ENCODE data around the gene APOL1. TPM values are rescaled to one million over a fixed set of nuclear protein-coding genes. Genes with fewer than 3 reads are reported as not detected.
"Not testable (repeated sequence)": the region's sequence is repeated elsewhere in the genome, so short reads cannot be mapped to it uniquely, and the experiment has no call there.

The APOL1 gene
- total RNA-seq (2021) (27.0 and 33.0 TPM in 2 replicates), Bru-seq, nascent RNA (percentile 49 among the genes with signal in this experiment), BruChase-seq, experiment 1, labeled RNA remaining after a 2-hour chase (percentile 53 among the genes with signal in this experiment), BruChase-seq, experiment 2, labeled RNA remaining after a 6-hour chase (percentile 67 among the genes with signal in this experiment)
- long read RNA-seq, partial matches to known transcripts = 1 of 27 reads
- long read RNA-seq, other reads (novel, unspliced or antisense) = 25 of 27 reads

GRCh38 chr22:36252754-36253522 lies at the start of gene APOL1:
Gene APOL1 (plus strand): TSS chr22:36253133. CDS start chr22:36254956, 1,823 bp downstream.
- Histone ChIP-seq H3K79me2 (ENCODE audit: low read depth) (no peaks in the 10 kb centered on the region), H3K4me3 (peak within 1 kb of the TSS; percentile 8; the same call in 1 of the 2 replicates), H3K27ac (no peak within 1 kb of the TSS), H3K9me2 (ENCODE audit: insufficient read depth) (no peaks in the 10 kb centered on the region), H3K4me1 (replicated peaks; ENCODE audit: insufficient read depth) (peaks cover 7% of the 10 kb centered on the region), H3K4me2 (peak within 1 kb of the TSS; percentile 58), H2AFZ (peak within 1 kb of the TSS; percentile 6; the same call in 1 of the 2 replicates), H4K20me1 (ENCODE audit: insufficient read depth) (no peaks in the 10 kb centered on the region), H3K36me3 (ENCODE audit: low read depth) (no peaks in the 10 kb centered on the region), H3K27me3 (ENCODE audit: insufficient read depth, low read depth) (no peaks in the 10 kb centered on the region), H3K9me3 (ENCODE audit: insufficient read depth, low read depth) (no peaks in the 10 kb centered on the region), H3F3A (ENCODE audit: insufficient read depth, low read depth) (0 out of 2 replicates have a peak, but pooled peaks cover 3% of the 10 kb centered on the region)
- intact Hi-C loops (cut with micrococcal nuclease; ENCODE audit: unreplicated experiment) = loop anchor here (1.0 kb wide), 1 partner anchor 14 kb away; the partner anchor contains the start of gene APOL2
- ChIA-PET CTCF (interaction anchor here (0.6 kb wide), 1 partner anchor 15 kb away, joined by 3 read pairs; no protein-coding TSS in a partner anchor), POLR2A (ENCODE audit: unreplicated experiment) (interaction anchor here (0.6 to 0.7 kb wide), 3 partner anchors 14 to 135 kb away, joined by 3 to 7 read pairs (median 3); partner anchors contain the start of genes APOL2 and MYH9)
- peak in 1 of 2 experiments; percentile 55 for DNase-seq
- no TSS peak for BruUV-seq (replicated peaks)
- TF ChIP-seq EZH2 (IDR thresholded peaks at IDR 0.05; ENCODE audit: low read depth) = no peak
- TF ChIP-seq CTCF (conservative IDR thresholded peaks at IDR 0.05) = no peak

- H4K20me1 ChIP-seq (ENCODE audit: insufficient read depth); H3K27me3 ChIP-seq (ENCODE audit: insufficient read depth, low read depth); H3K9me2 ChIP-seq (ENCODE audit: insufficient read depth); H3K79me2 ChIP-seq (ENCODE audit: low read depth); BruUV-seq (replicated peaks); H3K36me3 ChIP-seq (ENCODE audit: low read depth); H3K9me3 ChIP-seq (ENCODE audit: insufficient read depth, low read depth): not testable (repeated sequence)
- peak overlapping the region; percentile 34 for H3K27ac ChIP-seq
- intact Hi-C loops (cut with micrococcal nuclease; ENCODE audit: unreplicated experiment) = loop anchor here (5.0 kb wide), 1 partner anchor 34 kb away; the partner anchor contains the start of gene APOL2
- peaks cover 21% of the 10 kb centered on the region for H3K4me1 ChIP-seq (replicated peaks; ENCODE audit: insufficient read depth)
- ChIA-PET POLR2A (ENCODE audit: unreplicated experiment) (interaction anchor here (0.6 kb wide), 1 partner anchor 75 kb away, joined by 3 read pairs; no protein-coding TSS in a partner anchor), CTCF (interaction anchor here (1.1 kb wide), 1 partner anchor 19 kb away, joined by 3 read pairs; no protein-coding TSS in a partner anchor)
- H2AFZ ChIP-seq = 0 out of 2 replicates have a peak overlapping the region, but pooled peaks have one; percentile 49
- DNase-seq = peak in 1 of 2 experiments; percentile 86
- H3K4me3 ChIP-seq = peak overlapping the region; percentile 36; the same call in 1 of the 2 replicates
- peaks cover 17% of the 10 kb centered on the region; the same call in 1 of the 2 replicates for H3F3A ChIP-seq (ENCODE audit: insufficient read depth, low read depth)
- peak overlapping the region; percentile 73 for H3K4me2 ChIP-seq
Measured at GRCh38 chr22:36203441-36203840, 49.5 kb upstream of the APOL1 start.

GRCh38 chr22:36204001-36204631 lies 48.8 kb upstream of the APOL1 start:
- no peak overlapping the region for H3K27ac ChIP-seq

More at GRCh38 chr22:36204001-36204631, 48.8 kb upstream of the APOL1 start:
- intact Hi-C loops (cut with micrococcal nuclease; ENCODE audit: unreplicated experiment) = loop anchor here (5.0 kb wide), 1 partner anchor 33 kb away; the partner anchor contains the start of gene APOL2
- Histone ChIP-seq H3K9me3 (ENCODE audit: insufficient read depth, low read depth) (peaks cover 8% of the 10 kb centered on the region), H3K36me3 (ENCODE audit: low read depth) (no peaks in the 10 kb centered on the region), H3K79me2 (ENCODE audit: low read depth) (no peaks in the 10 kb centered on the region), H4K20me1 (ENCODE audit: insufficient read depth) (no peaks in the 10 kb centered on the region), H3K27me3 (ENCODE audit: insufficient read depth, low read depth) (no peaks in the 10 kb centered on the region), H3F3A (ENCODE audit: insufficient read depth, low read depth) (peaks cover 17% of the 10 kb centered on the region; the same call in 1 of the 2 replicates), H3K9me2 (ENCODE audit: insufficient read depth) (no peaks in the 10 kb centered on the region), H3K4me3 (no peak overlapping the region), H3K4me2 (peak overlapping the region; percentile 73), H3K4me1 (replicated peaks; ENCODE audit: insufficient read depth) (peaks cover 21% of the 10 kb centered on the region), H2AFZ (no peak overlapping the region)
- POLR2A ChIA-PET (ENCODE audit: unreplicated experiment) = no interaction called here
- CTCF ChIA-PET = no interaction called here
- BruUV-seq (replicated peaks) = no TSS peak
- no peak for TF ChIP-seq EZH2 (IDR thresholded peaks at IDR 0.05; ENCODE audit: low read depth)
- TF ChIP-seq CTCF (conservative IDR thresholded peaks at IDR 0.05) = no peak
- DNase-seq = no peak

All from PC-9 (cell line).